ENCODE results near the gene CCDC141. TPM values are rescaled to one million over a fixed set of nuclear protein-coding genes. Genes with fewer than 3 reads are reported as not detected.
A peak's percentile ranks its signal among the peaks of the same experiment; 100 is the strongest.

The CCDC141 gene
- total RNA-seq, 1 donor from 2014 or later: 0.20 TPM

DNA sequence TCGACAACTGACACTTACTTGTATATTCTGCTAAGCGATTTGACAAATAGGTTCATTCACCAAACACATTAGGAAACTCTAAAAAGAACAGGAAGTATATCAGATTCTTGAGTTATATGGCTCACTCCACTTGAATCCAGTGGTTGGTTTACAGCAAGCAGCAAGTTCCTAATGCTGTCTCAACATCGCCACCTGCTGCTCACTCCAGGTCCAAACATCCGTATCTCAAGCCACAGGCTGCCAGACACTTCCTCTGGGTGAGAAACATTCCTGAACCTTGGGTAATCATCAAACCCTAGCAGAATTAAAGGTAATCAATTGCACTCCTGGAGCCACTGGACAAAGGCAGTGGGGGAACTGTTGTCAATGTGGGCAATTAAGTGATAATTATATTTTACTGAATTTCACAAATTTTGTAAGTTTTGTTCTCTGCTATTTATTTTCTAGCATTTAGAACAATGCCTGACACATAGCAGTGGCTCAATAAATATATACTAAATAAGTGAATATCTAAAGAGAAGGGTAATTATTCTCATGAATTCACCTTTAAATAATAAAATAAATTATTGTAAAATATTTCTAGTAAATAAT lies 135.6 kb downstream of the CCDC141 start:
- DNase-seq (ENCODE audit: low read depth in 2 of 2): peak; percentile 88 to 90

DNA sequence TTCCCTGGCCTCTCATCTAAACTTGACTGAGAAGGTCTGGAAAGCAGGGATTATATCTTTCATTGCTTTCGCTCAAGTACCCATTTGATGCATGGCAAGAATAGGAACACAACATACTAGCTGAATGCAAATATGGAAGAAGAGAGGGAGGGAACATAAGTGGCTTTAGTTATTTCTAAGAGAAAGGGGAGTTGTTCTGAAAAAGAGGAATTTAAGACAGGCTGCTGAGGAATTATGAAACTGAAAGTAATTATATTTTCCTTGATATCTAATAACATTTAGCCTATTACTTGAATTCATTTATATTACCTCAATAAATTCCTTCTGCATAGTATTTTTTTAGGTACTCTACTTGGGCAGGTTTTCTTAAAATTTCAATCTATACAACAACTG lies 136.9 kb downstream of the CCDC141 start:
- DNase-seq (ENCODE audit: low read depth in 2 of 2): no peak

DNA sequence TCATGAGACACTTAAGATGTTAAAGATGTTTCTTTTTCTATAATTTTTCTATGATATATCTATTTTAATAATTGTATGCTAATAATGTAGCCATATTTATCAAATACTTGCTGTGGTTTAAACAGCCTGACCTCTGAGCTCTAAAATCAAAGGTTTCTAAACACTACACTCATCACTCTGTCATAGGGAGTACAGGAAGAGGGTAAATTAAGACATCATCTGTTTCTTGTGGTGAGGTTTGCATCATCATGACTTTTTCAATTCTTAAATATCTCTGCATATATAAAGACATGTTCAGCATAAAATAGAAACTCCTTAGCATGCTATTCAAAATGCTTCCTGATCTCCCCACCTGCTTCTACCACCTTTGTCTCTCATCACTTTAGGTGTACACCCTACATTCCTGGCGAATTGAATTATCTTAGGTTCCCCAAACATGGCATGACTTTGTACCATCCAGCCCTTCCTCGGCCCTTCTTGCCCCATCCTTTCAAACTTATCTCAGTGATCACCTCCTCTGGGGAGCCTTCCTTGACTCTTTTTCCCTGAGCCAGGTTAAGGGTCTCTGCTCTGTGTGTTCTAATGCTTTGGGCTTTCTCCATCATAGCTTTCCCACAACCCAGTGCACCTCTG lies 137.4 kb downstream of the CCDC141 start:
- peak in 1 of 2 donors; percentile 17 for DNase-seq (ENCODE audit: low read depth in 2 of 2)

DNA sequence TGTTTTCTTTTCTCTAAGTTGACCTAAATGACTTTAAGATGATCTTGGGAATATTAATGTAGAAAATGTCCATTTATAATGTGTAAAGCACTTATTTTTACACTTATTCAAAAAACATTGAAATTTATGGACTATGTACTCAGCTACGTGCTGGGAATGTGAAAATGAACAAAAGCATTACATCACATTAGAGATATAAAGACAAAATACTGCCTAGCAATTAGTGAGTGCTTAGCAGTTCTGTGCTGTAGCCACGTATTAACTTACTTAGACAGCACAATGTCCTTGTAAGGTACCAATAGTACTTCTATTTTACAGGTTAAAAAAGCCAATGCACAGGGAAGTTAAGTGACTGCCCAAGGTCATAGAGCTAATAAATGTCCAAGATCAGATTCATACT lies 138.9 kb downstream of the CCDC141 start:
- DNase-seq (ENCODE audit: low read depth in 2 of 2): no peak

DNA sequence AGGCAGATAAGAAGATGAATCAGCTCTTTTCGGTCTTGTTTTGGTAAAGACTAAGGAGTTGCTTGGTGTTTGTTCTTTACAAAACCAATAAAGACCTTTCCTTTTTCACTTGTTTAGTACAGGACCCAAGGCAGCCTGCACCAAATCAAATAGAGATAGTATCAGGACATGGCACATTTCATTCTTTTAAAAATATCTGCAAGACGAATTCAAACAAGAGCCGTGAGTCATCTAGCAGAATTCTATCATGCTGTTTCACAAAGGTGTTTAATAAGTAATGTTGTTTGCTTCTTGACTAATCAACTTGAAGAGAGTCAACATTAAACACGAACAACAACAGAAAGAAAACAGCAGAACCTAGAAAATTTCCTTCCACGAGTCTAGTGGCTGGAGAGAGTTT lies 139.9 kb downstream of the CCDC141 start:
- no peak for DNase-seq (ENCODE audit: low read depth in 2 of 2)

DNA sequence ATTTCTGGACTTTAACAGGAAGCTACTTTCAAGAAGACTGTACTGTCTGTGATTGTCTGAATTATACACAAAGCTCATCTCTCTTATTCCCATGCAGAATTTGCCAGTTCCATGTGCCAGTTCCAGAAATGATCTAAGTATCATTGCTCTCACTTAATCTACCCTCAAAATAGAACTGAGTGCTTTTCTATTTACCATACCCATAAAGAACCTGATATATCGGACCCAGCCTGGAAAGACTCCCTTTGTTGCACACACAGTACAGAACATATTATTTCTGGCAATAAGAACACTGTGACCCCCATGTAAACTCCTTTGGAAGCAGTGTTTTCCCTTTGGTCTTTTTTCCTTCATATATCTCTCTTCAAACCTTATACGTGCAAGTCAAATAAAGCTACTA lies 140.4 kb downstream of the CCDC141 start:
- no peak for DNase-seq (ENCODE audit: low read depth in 2 of 2)

DNA sequence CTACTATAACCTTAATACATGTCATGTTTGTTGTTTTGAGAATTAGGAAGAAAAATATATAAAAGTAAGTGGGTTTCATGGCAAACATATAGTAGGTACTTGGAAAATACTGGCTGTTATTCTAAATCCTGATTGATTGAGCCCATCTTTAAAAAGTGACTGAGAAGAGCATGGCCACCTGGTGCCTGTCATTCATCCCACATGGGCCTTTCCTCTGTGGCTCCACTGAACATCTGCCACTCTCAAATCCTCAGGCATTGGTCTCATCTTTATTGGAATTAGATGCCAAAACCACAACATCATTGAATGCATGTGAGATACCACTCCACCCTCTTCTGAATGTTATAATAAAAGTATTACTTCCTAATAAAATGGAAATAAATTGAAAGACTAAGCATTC lies 141.1 kb downstream of the CCDC141 start:
- DNase-seq (ENCODE audit: low read depth in 2 of 2): no peak

DNA sequence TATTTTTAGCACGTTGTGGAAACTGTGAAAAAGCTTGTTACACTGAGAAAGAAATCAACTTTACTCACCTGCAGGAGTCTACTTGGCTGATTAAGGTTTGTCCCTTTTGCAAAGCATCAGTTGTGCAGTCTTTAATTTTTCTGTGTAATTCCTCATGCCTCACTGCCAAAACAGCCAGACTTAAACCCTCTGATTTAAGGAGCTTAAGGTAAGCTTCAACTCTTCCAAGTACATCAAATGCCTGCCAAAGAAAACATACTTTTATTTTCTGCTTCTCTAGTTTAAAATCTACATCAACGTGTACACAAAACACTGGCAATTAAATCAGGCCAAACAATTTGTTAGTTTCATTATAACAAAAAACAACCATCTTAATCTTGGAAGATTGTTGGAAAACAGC lies 144.7 kb downstream of the CCDC141 start:
- no peak for DNase-seq (ENCODE audit: low read depth in 2 of 2)

DNA sequence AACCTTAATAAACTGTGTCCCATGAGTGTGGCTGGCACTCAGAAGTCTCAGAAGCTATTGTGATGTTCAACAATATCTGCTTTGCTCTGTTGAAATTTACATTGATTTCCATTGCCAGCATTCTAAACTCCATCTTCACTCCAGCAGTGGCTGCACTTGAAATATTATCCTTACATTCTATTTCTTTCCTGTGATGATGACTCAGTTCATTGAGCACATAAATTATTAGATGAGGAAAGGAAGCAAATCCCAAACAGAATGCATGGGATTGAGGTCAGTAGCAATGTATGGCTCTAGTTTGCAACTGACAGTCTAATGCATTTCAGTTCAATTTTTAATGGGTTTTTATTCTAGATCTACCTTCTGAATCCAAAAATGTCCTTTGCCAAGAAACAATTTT lies 150.3 kb downstream of the CCDC141 start:
- no peak for DNase-seq (ENCODE audit: low read depth in 2 of 2)

DNA sequence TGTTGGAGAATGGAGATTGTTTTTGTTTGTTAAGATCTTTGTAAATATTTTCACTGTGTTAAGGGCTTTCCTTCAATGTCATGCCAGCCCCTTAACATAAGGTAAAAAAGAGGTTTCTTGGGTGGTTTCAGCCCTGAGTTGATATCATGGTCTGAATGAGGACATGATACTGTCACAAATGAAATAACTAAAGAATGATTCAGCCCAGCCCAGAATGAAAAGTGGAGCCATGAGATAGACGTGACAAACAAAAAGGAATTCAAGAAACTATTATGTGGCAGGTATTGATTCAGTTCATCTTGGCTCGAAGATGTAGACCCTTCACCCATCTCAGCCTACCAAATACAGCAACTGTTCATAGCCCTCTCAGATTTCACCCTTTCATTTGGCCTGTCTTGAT lies 154.1 kb downstream of the CCDC141 start:
- DNase-seq (ENCODE audit: low read depth in 2 of 2): no peak

DNA sequence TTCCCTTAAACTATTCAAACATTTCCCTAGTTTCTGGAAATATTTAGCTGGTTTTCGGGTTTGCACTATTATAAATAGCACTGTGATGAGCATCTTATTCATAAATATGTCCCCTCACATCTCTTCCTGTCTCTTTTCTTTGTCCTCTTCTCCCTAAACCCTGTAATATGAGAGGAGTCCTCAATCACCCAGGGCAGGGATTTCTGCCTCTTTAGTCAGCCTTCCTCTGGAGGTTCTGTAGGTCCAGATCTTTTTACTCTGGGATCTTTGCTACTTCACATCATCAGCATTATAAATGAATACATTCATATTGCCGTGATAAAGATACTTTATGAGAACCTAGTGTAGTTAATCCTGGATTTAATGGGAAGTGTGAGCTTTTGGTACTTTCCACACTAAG lies 154.8 kb downstream of the CCDC141 start:
- no peak for DNase-seq (ENCODE audit: low read depth in 2 of 2)

DNA sequence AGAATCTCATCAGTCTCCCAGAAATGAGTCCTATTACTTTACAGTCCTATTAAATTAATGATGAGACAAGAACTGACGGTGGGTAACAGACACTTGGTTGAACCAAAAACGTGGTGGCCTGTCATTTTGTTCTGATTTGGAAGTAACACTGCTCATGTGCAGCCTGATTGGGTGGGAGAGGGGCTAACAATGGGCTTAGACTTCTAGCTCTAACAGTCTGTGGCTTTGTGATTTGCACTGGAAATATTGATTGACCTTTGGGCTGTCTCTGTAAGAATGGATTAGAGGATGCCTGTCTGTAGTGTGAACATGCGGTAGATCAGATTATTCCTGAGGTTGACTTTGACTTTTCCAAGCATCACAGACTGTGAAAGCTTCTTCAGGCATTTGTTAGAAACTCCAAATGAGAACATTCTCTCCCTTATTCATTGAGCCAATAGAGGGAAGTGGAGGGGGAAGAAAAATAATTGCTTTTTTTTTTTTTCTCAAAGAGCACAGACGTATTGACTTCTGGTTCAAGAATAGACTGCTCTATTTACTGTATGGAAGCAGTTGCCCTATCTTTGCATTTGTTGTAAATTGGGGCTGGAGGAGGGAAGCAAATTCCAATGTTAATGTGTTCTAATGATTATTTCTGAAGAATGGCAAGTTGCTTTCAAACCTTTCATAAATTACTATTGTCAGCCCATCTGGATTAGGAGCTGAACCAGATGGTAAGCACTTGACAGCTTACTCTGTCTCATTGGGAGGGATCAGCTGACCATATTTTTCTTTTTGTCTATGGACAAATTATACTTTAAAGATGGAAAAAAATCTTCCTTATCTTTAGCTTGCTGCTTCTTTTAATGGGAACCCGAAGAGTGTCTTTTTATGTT lies 156.9 kb downstream of the CCDC141 start:
- DNase-seq (ENCODE audit: low read depth in 2 of 2): no peak

DNA sequence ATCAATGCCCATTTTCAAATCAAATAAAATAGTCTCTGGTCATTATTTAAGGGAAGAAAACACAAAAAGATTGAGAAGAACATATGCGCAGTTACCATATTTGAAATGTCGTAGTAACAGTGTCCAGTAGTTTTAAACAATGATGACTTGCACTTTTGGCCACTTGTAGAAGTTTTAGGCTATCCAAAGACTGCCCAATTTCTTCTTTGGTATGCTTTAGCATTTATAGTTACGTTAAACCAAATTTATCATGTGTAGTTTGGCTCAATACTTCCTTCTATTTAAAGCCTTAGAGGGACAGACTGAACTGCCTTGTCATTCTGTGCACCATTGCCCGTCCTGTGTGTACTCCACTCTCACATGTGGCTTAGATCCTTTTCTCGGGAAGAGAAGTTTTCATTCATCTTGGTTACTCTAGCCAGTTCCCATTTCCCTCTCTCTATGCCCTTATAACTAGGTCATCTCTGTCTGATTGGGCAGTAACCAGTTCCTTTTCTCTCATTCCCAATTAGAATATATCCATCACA lies 157.9 kb downstream of the CCDC141 start:
- DNase-seq (ENCODE audit: low read depth in 2 of 2): no peak

DNA sequence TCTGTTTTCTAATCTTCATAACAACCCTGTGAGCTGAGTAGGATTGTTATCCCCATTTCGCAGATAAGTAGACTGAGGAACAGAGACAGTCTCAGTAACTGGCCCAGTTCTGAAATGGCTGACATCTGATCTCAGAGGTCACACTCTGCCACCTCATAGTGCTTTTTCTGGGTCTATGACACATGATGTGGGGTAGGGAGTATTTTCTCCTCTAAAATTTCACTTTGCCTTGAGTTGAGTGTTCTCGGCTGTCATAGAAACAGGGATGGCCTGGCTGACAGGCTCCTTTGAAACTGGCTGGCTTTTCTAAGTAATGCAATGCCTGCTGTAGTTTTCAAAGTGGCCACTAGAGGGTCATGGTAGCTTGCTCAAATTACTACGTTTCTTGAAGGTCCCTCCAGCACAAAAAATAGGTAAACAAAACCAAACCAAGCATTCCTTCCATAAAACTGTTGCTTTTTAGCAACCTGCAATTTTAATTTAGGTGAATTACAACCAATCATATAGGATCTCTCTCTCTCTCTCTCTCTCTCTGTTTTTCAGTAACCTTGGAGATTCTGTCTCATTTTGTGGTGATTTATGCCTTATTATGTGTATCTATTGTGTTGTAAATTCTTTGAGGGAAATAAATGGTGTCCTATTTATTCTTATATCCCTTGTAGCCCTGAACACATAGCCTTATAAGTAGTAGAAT lies 158.5 kb downstream of the CCDC141 start:
- DNase-seq (ENCODE audit: low read depth in 2 of 2): peak; percentile 73 to 76

DNA sequence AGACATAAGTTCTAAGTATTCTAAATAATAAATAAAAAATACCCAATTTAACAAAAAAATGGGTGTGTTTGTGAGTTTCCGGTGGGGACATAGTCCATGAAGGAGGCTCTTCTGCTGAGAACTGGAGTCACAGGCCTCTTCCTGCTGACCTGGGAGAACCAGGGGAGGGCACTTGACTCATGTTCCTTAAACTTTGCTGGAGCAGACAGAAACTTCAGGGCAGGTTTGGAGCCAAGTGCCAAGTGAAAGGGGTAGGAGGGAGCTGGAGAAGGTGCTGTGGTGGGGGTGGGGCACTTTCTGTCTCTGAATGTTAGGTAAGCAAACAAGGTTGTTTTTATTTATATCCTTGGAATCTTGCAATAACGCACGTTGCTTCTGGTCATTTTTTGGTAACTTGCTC lies 163.9 kb downstream of the CCDC141 start:
- DNase-seq (ENCODE audit: low read depth in 2 of 2): no peak

DNA sequence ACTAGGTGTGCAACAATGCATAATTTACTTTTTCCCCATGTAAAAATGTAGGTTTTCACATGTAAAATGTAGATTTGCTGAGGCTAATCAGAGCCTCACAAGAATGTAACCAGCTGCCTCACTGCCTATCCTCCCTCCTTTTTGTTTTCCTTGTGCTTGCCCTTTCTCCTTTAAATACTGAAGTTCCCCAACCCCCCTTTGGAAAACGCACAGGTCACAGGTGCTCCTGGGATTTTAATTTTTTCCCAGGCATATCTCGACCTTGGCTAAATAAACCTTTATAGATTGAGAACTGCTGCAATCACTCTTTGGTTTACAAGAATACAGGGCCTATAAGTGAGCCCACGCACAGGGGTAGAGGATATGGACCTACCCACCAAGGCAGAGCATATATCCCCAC lies 165.5 kb downstream of the CCDC141 start:
- DNase-seq (ENCODE audit: low read depth in 2 of 2): no peak

DNA sequence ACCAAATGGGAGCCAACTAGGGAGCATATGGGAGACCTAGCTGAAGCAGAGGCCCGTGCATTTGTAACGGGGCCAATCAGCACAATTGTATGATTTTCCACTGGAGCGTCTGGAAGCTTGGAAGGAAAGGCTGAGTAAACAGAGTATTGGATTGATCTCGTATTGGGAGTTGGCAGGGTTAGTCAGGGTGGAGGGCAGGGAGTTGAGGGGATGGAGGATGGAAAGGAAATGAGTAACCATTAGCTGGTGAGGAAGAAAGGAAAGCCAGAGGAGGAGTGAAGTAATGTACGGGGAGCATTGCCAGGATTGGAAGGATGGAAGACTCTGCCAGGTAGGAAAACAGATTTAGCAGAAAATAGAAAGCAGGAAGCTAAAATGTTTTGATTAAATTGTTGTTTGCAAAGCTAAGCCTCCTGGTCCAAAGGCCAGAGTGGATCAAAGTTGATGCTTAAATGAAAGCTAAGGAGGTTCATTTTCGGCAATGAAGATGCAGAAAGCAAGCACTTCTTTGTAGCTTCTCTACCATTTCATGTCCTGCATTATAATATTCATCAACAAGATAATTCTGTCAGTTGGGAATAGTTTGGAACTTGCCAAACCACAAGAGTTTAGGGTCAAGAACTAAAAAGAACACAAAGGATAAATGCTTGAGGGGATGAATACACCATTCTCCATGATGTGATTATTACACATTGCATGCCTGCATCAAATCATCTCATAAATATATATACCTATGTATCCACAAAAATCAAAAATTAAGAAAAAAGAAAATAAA lies 167.1 kb downstream of the CCDC141 start:
- DNase-seq (ENCODE audit: low read depth in 2 of 2): peak; percentile 54 to 82

DNA sequence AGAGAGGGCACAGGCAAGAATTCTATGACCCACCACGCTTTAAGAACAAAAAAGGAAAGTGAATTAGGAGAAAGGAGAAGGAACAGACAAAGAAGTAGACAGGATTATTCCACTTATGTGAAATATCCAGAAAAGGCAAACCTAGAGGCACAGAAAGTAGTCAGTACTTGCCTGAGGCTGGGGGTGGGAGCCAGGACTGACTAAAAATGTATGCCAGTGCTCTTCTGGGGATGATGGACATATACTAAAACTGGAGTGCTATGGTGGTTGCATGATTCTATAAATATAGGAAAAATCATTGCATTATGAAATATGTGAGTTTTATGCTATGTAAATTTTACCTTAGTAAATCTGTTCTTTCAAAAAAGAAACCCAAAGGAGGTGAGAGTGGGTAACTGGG lies 168.9 kb downstream of the CCDC141 start:
- DNase-seq (ENCODE audit: low read depth in 2 of 2): no peak

DNA sequence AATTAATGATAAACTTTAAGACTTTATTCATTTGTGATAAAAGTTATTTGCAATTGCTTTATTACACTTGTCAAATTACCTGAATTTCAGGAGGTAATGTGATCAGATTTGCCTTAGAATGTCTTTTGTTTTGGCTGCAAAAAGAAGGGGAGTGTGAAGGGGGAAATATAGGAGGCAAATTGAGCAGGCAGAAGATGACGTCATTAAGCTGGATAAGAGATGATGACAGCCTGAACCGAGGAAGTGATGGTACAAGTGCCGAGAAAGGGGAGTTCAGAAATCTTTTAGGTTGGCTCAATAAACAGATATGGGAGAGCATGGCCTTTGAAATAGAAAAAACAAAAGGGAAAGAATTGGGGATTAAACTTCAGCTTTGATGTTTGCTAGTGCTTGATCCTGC lies 169.7 kb downstream of the CCDC141 start:
- no peak for DNase-seq (ENCODE audit: low read depth in 2 of 2)

DNA sequence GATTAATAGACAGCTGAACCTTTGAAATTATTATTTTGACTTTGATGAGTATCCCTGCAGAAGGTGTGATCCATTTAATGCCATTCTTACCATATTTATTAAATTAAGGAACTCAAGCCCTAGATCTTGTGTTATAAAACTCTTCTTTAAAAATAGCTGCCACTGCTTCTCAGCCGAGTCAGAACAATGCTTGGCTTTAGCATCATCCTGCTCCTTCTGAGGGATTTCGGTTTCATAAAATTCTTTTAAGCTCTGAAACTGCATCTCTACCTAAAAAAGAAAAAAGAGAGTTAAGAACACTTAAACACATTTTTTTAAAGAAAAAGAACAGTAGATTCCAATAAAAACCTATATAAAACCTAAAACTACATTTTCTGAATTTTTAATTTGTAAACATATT lies 172.1 kb downstream of the CCDC141 start:
- DNase-seq (ENCODE audit: low read depth in 2 of 2): no peak

Data from lung microvascular endothelial cell (primary cell).